RWPE2 (cell line): ENCODE data around the gene MYO1H.

Source experiments
- ATAC-seq: fragments of 200-7000 bp; cut with Tn5 transposase; 3 replicates; pipeline ENCODE4 v1.9.1; 2021; ENCODE audit warnings: low read depth
- DNase-seq: peaks from one replicate; pipeline ENCODE4 v3.0.0-alpha.2; 2020; ENCODE audit warnings: low spot score
- H3K27ac ChIP-seq: fragments of 450-650 bp; 2 replicates; pipeline ENCODE4 v1.5.1; 2017; ENCODE audit warnings: mild to moderate bottlenecking; ENCODE audit not compliant: poor library complexity, severe bottlenecking
- H3K27me3 ChIP-seq: fragments of 250-450 bp; sonication (Bioruptor Pico); 2 replicates; pipeline ENCODE4 v1.5.1; 2021; ENCODE audit warnings: mild to moderate bottlenecking, moderate library complexity; ENCODE audit not compliant: insufficient read depth, poor library complexity, severe bottlenecking
- H3K36me3 ChIP-seq: fragments of 250-450 bp; sonication (Bioruptor Pico); 2 replicates; pipeline ENCODE4 v1.5.1; 2020; ENCODE audit warnings: low read depth, mild to moderate bottlenecking, moderate library complexity
- H3K4me1 ChIP-seq: fragments of 250-450 bp; sonication (Bioruptor Pico); 2 replicates; pipeline ENCODE4 v1.5.1; 2021; ENCODE audit warnings: mild to moderate bottlenecking, moderate library complexity; ENCODE audit not compliant: insufficient read depth, poor library complexity, severe bottlenecking
- H3K4me3 ChIP-seq: fragments of 250-450 bp; sonication (Bioruptor Pico); 2 replicates; pipeline ENCODE4 v1.5.1; 2021; ENCODE audit warnings: mild to moderate bottlenecking, moderate library complexity; ENCODE audit not compliant: severe bottlenecking
- H3K9me3 ChIP-seq: fragments of 250-450 bp; sonication (Bioruptor Pico); 2 replicates; pipeline ENCODE4 v1.5.1; 2021; ENCODE audit warnings: mild to moderate bottlenecking, moderate library complexity; ENCODE audit not compliant: severe bottlenecking
- TF ChIP-seq, protein P1 (sequence below): fragments of 450-650 bp; IDR thresholded peaks from one replicate; pipeline ENCODE4 v1.5.1; 2017; ENCODE audit warnings: mild to moderate bottlenecking, moderate library complexity; ENCODE audit not compliant: poor library complexity, severe bottlenecking

Gene MYO1H

DNA sequence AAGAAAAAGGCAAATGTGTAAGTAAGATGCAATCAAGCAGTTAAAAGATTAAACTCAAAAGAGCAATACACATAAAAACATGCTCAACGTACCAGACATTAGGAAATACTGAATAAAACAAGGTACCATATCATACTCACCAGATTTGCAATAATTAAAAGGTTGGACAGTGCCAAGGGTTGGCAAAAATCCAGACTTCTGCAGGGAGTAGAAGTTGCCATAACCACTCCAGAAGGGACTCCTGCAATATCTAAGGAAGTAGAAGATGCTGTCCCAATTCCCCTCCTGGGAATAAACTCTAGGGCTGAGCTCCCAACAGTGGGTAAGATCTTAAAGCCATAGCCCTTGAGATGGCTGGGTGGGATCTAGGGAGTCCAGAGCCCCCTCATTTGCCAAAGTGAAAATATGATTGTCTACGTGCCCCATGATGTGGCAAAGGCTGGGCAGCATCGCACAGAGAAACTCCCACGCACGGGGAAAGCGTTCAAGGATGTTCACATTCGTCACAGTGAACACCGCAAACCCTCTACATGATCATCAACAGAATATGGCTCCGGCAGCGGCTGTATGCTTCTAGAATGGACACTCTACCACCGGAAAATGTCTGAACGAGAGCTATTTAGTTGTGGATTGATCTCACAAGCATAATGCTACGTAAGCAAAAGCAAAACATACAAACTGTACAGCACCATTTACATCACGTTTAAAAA lies 117.1 kb downstream of the MYO1H start:
- Histone ChIP-seq H3K27me3 (no peaks in the 10 kb centered on the region), H3K4me3 (no peak overlapping the region), H3K9me3 (no peaks in the 10 kb centered on the region), H3K27ac (peak overlapping the region; percentile 95), H3K4me1 (peaks cover 37% of the 10 kb centered on the region), H3K36me3 (peaks cover 37% of the 10 kb centered on the region)
- ATAC-seq (no peak), DNase-seq (no peak)
- TF ChIP-seq, protein P1, sequence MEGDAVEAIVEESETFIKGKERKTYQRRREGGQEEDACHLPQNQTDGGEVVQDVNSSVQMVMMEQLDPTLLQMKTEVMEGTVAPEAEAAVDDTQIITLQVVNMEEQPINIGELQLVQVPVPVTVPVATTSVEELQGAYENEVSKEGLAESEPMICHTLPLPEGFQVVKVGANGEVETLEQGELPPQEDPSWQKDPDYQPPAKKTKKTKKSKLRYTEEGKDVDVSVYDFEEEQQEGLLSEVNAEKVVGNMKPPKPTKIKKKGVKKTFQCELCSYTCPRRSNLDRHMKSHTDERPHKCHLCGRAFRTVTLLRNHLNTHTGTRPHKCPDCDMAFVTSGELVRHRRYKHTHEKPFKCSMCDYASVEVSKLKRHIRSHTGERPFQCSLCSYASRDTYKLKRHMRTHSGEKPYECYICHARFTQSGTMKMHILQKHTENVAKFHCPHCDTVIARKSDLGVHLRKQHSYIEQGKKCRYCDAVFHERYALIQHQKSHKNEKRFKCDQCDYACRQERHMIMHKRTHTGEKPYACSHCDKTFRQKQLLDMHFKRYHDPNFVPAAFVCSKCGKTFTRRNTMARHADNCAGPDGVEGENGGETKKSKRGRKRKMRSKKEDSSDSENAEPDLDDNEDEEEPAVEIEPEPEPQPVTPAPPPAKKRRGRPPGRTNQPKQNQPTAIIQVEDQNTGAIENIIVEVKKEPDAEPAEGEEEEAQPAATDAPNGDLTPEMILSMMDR: no peak

DNA sequence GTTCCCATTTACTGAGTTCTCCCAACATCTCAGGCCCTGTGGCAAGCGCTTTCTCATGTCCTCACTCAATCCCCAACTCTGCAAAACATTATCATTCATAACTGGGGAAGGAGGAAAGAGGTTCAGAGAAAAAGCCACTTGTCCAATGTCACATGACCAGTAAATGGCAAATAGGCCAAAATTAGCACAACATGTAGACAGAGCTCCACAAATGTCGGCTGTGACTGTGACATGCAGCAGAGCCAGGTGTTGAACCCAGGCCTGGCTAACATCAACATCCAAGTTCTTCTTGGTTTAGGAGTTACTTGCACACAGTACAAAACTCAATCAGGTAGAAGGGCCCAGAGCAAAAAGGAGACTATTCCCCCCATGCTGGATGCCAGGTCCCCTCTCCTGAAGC lies 118.6 kb downstream of the MYO1H start:
- Histone ChIP-seq H3K9me3 (no peaks in the 10 kb centered on the region), H3K36me3 (peaks cover 44% of the 10 kb centered on the region), H3K27me3 (no peaks in the 10 kb centered on the region), H3K4me3 (no peak overlapping the region), H3K27ac (no peak overlapping the region), H3K4me1 (peaks cover 32% of the 10 kb centered on the region)
- ATAC-seq: no peak
- TF ChIP-seq, protein P1: no peak
- no peak for DNase-seq

DNA sequence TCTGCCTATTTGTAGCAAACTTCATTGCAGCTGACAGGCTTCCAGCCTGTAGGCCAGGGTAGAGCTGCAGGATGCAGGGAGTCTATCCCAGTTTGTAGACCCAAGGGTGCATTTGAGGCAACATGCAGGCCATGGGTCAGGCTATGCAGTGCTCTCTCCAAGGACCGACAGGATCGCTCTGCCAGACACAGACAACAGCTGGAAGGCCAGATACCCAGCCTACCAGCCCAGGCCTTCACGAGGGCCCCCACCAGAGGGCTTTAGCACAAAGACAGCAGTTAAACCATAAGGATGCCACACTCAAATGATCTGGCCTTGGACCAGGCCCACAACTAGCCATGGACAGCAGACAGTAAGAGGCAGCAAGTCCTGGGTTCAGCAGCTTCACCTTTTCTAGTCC lies 119.1 kb downstream of the MYO1H start:
- Histone ChIP-seq H3K4me3 (no peak overlapping the region), H3K36me3 (peaks cover 48% of the 10 kb centered on the region), H3K4me1 (peaks cover 27% of the 10 kb centered on the region), H3K27me3 (no peaks in the 10 kb centered on the region), H3K9me3 (no peaks in the 10 kb centered on the region), H3K27ac (no peak overlapping the region)
- ATAC-seq: no peak
- TF ChIP-seq, protein P1: no peak
- DNase-seq: no peak

- ATAC-seq: no peak
- H3K27me3 ChIP-seq: no peaks in the 10 kb centered on the region
- DNase-seq: no peak
- peaks cover 61% of the 10 kb centered on the region for H3K36me3 ChIP-seq
- H3K4me3 ChIP-seq: no peak overlapping the region
- peaks cover 16% of the 10 kb centered on the region for H3K4me1 ChIP-seq
- no peaks in the 10 kb centered on the region for H3K9me3 ChIP-seq
- no peak overlapping the region for H3K27ac ChIP-seq
- TF ChIP-seq, protein P1: no peak
Measured at GRCh38 chr12:109467978-109468676, 120.4 kb downstream of the MYO1H start.

- no peak for DNase-seq
- ATAC-seq: no peak
- TF ChIP-seq, protein P1: no peak
- Histone ChIP-seq H3K27me3 (no peaks in the 10 kb centered on the region), H3K4me3 (no peak overlapping the region), H3K36me3 (peaks cover 71% of the 10 kb centered on the region), H3K9me3 (no peaks in the 10 kb centered on the region), H3K4me1 (peaks cover 4% of the 10 kb centered on the region), H3K27ac (no peak overlapping the region)
Measured at GRCh38 chr12:109469517-109469916, 121.8 kb downstream of the MYO1H start.
